ENCODE measurements around the gene EGLN1.

The EGLN1 gene

GRCh38 chr1:231338270-231339128 is 83.6 kb downstream of the EGLN1 start, which contains the start of gene SPRTN:
TSS of gene SPRTN (plus strand) at chr1:231338293. CDS start at chr1:231338384, 91 bp downstream.
- no peak for TF ChIP-seq CTCF (IDR thresholded peaks at IDR 0.05; ENCODE audit: low read depth, low read length, missing control alignments)
- DNase-seq (ENCODE audit: extremely low read depth, low read depth): no peak
- peak within 1 kb of the TSS; percentile 74 for H3K4me3 ChIP-seq (replicated peaks; ENCODE audit: low read depth, low read length)

- H3K4me3 ChIP-seq (replicated peaks; ENCODE audit: low read depth, low read length): peak within 1 kb of the TSS; percentile 74
- DNase-seq (ENCODE audit: extremely low read depth, low read depth): peak; percentile 95
- no peak for TF ChIP-seq CTCF (IDR thresholded peaks at IDR 0.05; ENCODE audit: low read depth, low read length, missing control alignments)
These were observed 84.4 kb downstream of the EGLN1 start, which contains the start of gene EXOC8 for GRCh38 chr1:231337472-231338269. TSS of gene EXOC8 (minus strand) at chr1:231337852. CDS start at chr1:231337745, 107 bp downstream.

GRCh38 chr1:231337043-231337471 is 85.0 kb downstream of the EGLN1 start:
- H3K4me3 ChIP-seq (replicated peaks; ENCODE audit: low read depth, low read length): peak overlapping the region; percentile 74
- no peak for TF ChIP-seq CTCF (IDR thresholded peaks at IDR 0.05; ENCODE audit: low read depth, low read length, missing control alignments)
- no peak for DNase-seq (ENCODE audit: extremely low read depth, low read depth)

- no peak for DNase-seq (ENCODE audit: extremely low read depth, low read depth)
- TF ChIP-seq CTCF (IDR thresholded peaks at IDR 0.05; ENCODE audit: low read depth, low read length, missing control alignments): no peak
- peak overlapping the region; percentile 74 for H3K4me3 ChIP-seq (replicated peaks; ENCODE audit: low read depth, low read length)
These were observed 86.2 kb downstream of the EGLN1 start for GRCh38 chr1:231335663-231336602.

GRCh38 chr1:231334952-231335351 is 87.1 kb downstream of the EGLN1 start:
- no peak for TF ChIP-seq CTCF (IDR thresholded peaks at IDR 0.05; ENCODE audit: low read depth, low read length, missing control alignments)
- H3K4me3 ChIP-seq (replicated peaks; ENCODE audit: low read depth, low read length): peak overlapping the region; percentile 74
- DNase-seq (ENCODE audit: extremely low read depth, low read depth): no peak
